ENCODE results near the gene TOM1. TPM values are rescaled to one million over a fixed set of nuclear protein-coding genes. Genes with fewer than 3 reads are reported as not detected.
A peak's percentile ranks its signal among the peaks of the same experiment; 100 is the strongest.

The TOM1 gene
- polyA plus RNA-seq, 1 donor: 66.8 TPM

GRCh38 chr22:35314161-35314942 lies 14.7 kb downstream of the TOM1 start:
- H3K27ac ChIP-seq (ENCODE audit: low read length): peak overlapping the region; percentile 94
- peaks cover 32% of the 10 kb centered on the region for H3K36me3 ChIP-seq (ENCODE audit: control insufficient read depth, insufficient read depth, low read length)
- no peak overlapping the region for H3K4me3 ChIP-seq (ENCODE audit: low read length)
- no peaks in the 10 kb centered on the region for H3K27me3 ChIP-seq (ENCODE audit: control insufficient read depth, insufficient read depth, low read length)
- H3K4me1 ChIP-seq (ENCODE audit: control insufficient read depth, insufficient read depth, low read length): peaks cover 34% of the 10 kb centered on the region
- no peak for DNase-seq
- peaks cover 7% of the 10 kb centered on the region for H3K9me3 ChIP-seq (ENCODE audit: control insufficient read depth, low read depth, low read length)
- WGBS (ENCODE audit: insufficient coverage, low lambda C conversion rate): 90% methylated on average over 2 of the region's 16 CpGs

GRCh38 chr22:35315141-35315854 lies 15.6 kb downstream of the TOM1 start:
- H3K27me3 ChIP-seq (ENCODE audit: control insufficient read depth, insufficient read depth, low read length): no peaks in the 10 kb centered on the region
- peaks cover 33% of the 10 kb centered on the region for H3K4me1 ChIP-seq (ENCODE audit: control insufficient read depth, insufficient read depth, low read length)
- H3K9me3 ChIP-seq (ENCODE audit: control insufficient read depth, low read depth, low read length): peaks cover 7% of the 10 kb centered on the region
- DNase-seq: no peak
- H3K4me3 ChIP-seq (ENCODE audit: low read length): no peak overlapping the region
- no peak overlapping the region for H3K27ac ChIP-seq (ENCODE audit: low read length)
- WGBS (ENCODE audit: insufficient coverage, low lambda C conversion rate): no CpG with 5 or more reads among the region's 12 CpGs
- peaks cover 41% of the 10 kb centered on the region for H3K36me3 ChIP-seq (ENCODE audit: control insufficient read depth, insufficient read depth, low read length)

- no peak for DNase-seq
- H3K27me3 ChIP-seq (ENCODE audit: control insufficient read depth, insufficient read depth, low read length): no peaks in the 10 kb centered on the region
- H3K4me3 ChIP-seq (ENCODE audit: low read length): no peak overlapping the region
- H3K27ac ChIP-seq (ENCODE audit: low read length): no peak overlapping the region
- peaks cover 48% of the 10 kb centered on the region for H3K36me3 ChIP-seq (ENCODE audit: control insufficient read depth, insufficient read depth, low read length)
- H3K9me3 ChIP-seq (ENCODE audit: control insufficient read depth, low read depth, low read length): peaks cover 7% of the 10 kb centered on the region
- peaks cover 26% of the 10 kb centered on the region for H3K4me1 ChIP-seq (ENCODE audit: control insufficient read depth, insufficient read depth, low read length)
- WGBS (ENCODE audit: insufficient coverage, low lambda C conversion rate): 100% methylated on average over 1 of the region's 27 CpGs
Observed at GRCh38 chr22:35315855-35316745, 16.4 kb downstream of the TOM1 start.

GRCh38 chr22:35316751-35317150 lies 17.1 kb downstream of the TOM1 start:
- H3K4me3 ChIP-seq (ENCODE audit: low read length): no peak overlapping the region
- H3K27ac ChIP-seq (ENCODE audit: low read length): no peak overlapping the region
- peaks cover 3% of the 10 kb centered on the region for H3K9me3 ChIP-seq (ENCODE audit: control insufficient read depth, low read depth, low read length)
- no peaks in the 10 kb centered on the region for H3K27me3 ChIP-seq (ENCODE audit: control insufficient read depth, insufficient read depth, low read length)
- no CpG with 5 or more reads among the region's 7 CpGs for WGBS (ENCODE audit: insufficient coverage, low lambda C conversion rate)
- peaks cover 48% of the 10 kb centered on the region for H3K36me3 ChIP-seq (ENCODE audit: control insufficient read depth, insufficient read depth, low read length)
- DNase-seq: no peak
- H3K4me1 ChIP-seq (ENCODE audit: control insufficient read depth, insufficient read depth, low read length): peaks cover 22% of the 10 kb centered on the region

- H3K4me3 ChIP-seq (ENCODE audit: low read length): no peak overlapping the region
- no peaks in the 10 kb centered on the region for H3K27me3 ChIP-seq (ENCODE audit: control insufficient read depth, insufficient read depth, low read length)
- WGBS (ENCODE audit: insufficient coverage, low lambda C conversion rate): no CpG with 5 or more reads among the region's 12 CpGs
- H3K36me3 ChIP-seq (ENCODE audit: control insufficient read depth, insufficient read depth, low read length): peaks cover 59% of the 10 kb centered on the region
- no peak overlapping the region for H3K27ac ChIP-seq (ENCODE audit: low read length)
- no peak for DNase-seq
- H3K4me1 ChIP-seq (ENCODE audit: control insufficient read depth, insufficient read depth, low read length): peaks cover 15% of the 10 kb centered on the region
- no peaks in the 10 kb centered on the region for H3K9me3 ChIP-seq (ENCODE audit: control insufficient read depth, low read depth, low read length)
Observed at GRCh38 chr22:35317680-35318290, 18.1 kb downstream of the TOM1 start.

GRCh38 chr22:35318346-35319215 lies 18.9 kb downstream of the TOM1 start:
- H3K4me3 ChIP-seq (ENCODE audit: low read length): no peak overlapping the region
- peaks cover 67% of the 10 kb centered on the region for H3K36me3 ChIP-seq (ENCODE audit: control insufficient read depth, insufficient read depth, low read length)
- H3K27ac ChIP-seq (ENCODE audit: low read length): no peak overlapping the region
- DNase-seq: no peak
- peaks cover 7% of the 10 kb centered on the region for H3K4me1 ChIP-seq (ENCODE audit: control insufficient read depth, insufficient read depth, low read length)
- H3K9me3 ChIP-seq (ENCODE audit: control insufficient read depth, low read depth, low read length): no peaks in the 10 kb centered on the region
- no peaks in the 10 kb centered on the region for H3K27me3 ChIP-seq (ENCODE audit: control insufficient read depth, insufficient read depth, low read length)
- no CpG with 5 or more reads among the region's 24 CpGs for WGBS (ENCODE audit: insufficient coverage, low lambda C conversion rate)

- peaks cover 72% of the 10 kb centered on the region for H3K36me3 ChIP-seq (ENCODE audit: control insufficient read depth, insufficient read depth, low read length)
- H3K27me3 ChIP-seq (ENCODE audit: control insufficient read depth, insufficient read depth, low read length): no peaks in the 10 kb centered on the region
- no CpG with 5 or more reads among the region's 18 CpGs for WGBS (ENCODE audit: insufficient coverage, low lambda C conversion rate)
- no peak for DNase-seq
- H3K9me3 ChIP-seq (ENCODE audit: control insufficient read depth, low read depth, low read length): no peaks in the 10 kb centered on the region
- no peaks in the 10 kb centered on the region for H3K4me1 ChIP-seq (ENCODE audit: control insufficient read depth, insufficient read depth, low read length)
- H3K27ac ChIP-seq (ENCODE audit: low read length): no peak overlapping the region
- H3K4me3 ChIP-seq (ENCODE audit: low read length): no peak overlapping the region
Observed at GRCh38 chr22:35319244-35319985, 19.7 kb downstream of the TOM1 start.

GRCh38 chr22:35322126-35322525 lies 22.4 kb downstream of the TOM1 start:
- H3K27me3 ChIP-seq (ENCODE audit: control insufficient read depth, insufficient read depth, low read length): no peaks in the 10 kb centered on the region
- no CpG with 5 or more reads among the region's 10 CpGs for WGBS (ENCODE audit: insufficient coverage, low lambda C conversion rate)
- no peak overlapping the region for H3K27ac ChIP-seq (ENCODE audit: low read length)
- H3K4me1 ChIP-seq (ENCODE audit: control insufficient read depth, insufficient read depth, low read length): no peaks in the 10 kb centered on the region
- no peak for DNase-seq
- H3K9me3 ChIP-seq (ENCODE audit: control insufficient read depth, low read depth, low read length): no peaks in the 10 kb centered on the region
- peaks cover 89% of the 10 kb centered on the region for H3K36me3 ChIP-seq (ENCODE audit: control insufficient read depth, insufficient read depth, low read length)
- H3K4me3 ChIP-seq (ENCODE audit: low read length): no peak overlapping the region

GRCh38 chr22:35322893-35323292 lies 23.2 kb downstream of the TOM1 start:
- peaks cover 3% of the 10 kb centered on the region for H3K4me1 ChIP-seq (ENCODE audit: control insufficient read depth, insufficient read depth, low read length)
- H3K36me3 ChIP-seq (ENCODE audit: control insufficient read depth, insufficient read depth, low read length): peaks cover 90% of the 10 kb centered on the region
- H3K4me3 ChIP-seq (ENCODE audit: low read length): no peak overlapping the region
- no CpG with 5 or more reads among the region's 15 CpGs for WGBS (ENCODE audit: insufficient coverage, low lambda C conversion rate)
- no peak for DNase-seq
- no peaks in the 10 kb centered on the region for H3K9me3 ChIP-seq (ENCODE audit: control insufficient read depth, low read depth, low read length)
- no peak overlapping the region for H3K27ac ChIP-seq (ENCODE audit: low read length)
- no peaks in the 10 kb centered on the region for H3K27me3 ChIP-seq (ENCODE audit: control insufficient read depth, insufficient read depth, low read length)

Measured in large intestine (tissue), 3 donors.